Measurements from ENCODE around the gene C22orf23. TPM values are rescaled to one million over a fixed set of nuclear protein-coding genes. Genes with fewer than 3 reads are reported as not detected.
A peak's percentile ranks its signal among the peaks of the same experiment; 100 is the strongest.
"Not testable (repeated sequence)": the region's sequence is repeated elsewhere in the genome, so short reads cannot be mapped to it uniquely, and the experiment has no call there.

The C22orf23 gene
- total and polyA plus RNA-seq, 7 donors: 0.15 to 0.36 TPM; not detected in 5

DNA sequence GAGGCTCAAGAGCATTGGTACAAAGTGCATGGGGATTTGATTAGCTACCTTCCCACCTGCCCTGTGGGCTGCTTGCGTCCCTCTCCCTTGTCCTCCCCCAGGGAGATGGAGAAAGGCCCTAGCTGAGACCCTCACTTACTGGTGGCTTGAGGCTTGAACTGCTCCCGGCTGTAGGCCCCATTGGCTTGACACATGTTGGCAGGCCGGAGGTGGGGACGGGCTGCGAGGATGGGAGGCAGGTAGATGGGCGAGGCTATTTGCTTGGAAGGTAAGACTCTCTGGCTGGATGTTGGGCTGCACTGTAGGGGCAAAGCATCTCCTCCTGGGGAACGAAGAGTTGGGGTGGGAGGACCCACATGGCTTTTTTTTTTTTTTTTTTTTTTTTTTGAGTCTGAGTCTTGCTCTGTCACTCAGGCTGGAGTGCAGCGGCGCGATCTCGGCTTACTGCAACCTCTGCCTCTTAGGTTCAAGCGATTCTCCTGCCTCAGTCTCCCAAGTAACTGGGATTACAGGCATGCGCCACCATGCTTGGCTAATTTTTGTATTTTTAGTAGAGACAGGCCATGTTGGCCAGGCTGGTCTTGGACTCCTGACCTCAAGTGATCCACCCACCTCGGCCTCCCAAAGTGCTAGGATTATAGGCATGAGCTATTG, 6.1 kb downstream of the C22orf23 start:
- TF ChIP-seq POLR2AphosphoS5 (IDR thresholded peaks at IDR 0.05): peak in 1 of 4 donors; percentile 19
- WGBS, 2 donors: 91 to 93% methylated on average over 14 of the region's 14 CpGs
- H3K27ac ChIP-seq; H3K4me1 ChIP-seq; DNase-seq; H3K4me3 ChIP-seq; H3K9me3 ChIP-seq; intact Hi-C loops (cut with DNase I); H3K27me3 ChIP-seq: not testable (repeated sequence)
- peaks cover 10 to 34% (median 21%) of the 10 kb centered on the region in 4 donors for H3K36me3 ChIP-seq

DNA sequence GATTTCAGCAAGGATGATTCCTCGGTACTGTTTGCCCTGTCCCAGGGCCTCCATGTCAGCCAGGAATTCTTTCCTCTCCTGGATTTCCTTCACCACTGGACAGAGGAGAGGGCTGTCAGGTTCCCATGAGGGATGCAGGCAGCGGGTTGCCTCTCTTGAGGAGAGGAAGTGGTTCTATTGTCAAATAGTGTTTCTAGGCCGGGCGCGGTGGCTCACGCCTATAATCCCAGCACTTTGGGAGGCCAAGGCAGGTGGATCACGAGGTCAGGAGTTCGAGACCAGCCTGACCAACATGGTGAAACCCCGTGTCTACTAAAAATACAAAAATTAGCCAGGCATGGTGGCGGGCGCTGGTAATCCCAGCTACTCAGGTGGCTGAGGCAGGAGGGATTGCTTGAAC, 9.0 kb downstream of the C22orf23 start:
- WGBS, 2 donors: 92 to 93% methylated on average over 11 of the region's 11 CpGs
- intact Hi-C loops (cut with DNase I); H3K4me1 ChIP-seq; H3K9me3 ChIP-seq; DNase-seq; H3K27ac ChIP-seq; H3K4me3 ChIP-seq; H3K27me3 ChIP-seq: not testable (repeated sequence)
- H3K36me3 ChIP-seq: peaks cover 29 to 63% (median 48%) of the 10 kb centered on the region in 4 donors

DNA sequence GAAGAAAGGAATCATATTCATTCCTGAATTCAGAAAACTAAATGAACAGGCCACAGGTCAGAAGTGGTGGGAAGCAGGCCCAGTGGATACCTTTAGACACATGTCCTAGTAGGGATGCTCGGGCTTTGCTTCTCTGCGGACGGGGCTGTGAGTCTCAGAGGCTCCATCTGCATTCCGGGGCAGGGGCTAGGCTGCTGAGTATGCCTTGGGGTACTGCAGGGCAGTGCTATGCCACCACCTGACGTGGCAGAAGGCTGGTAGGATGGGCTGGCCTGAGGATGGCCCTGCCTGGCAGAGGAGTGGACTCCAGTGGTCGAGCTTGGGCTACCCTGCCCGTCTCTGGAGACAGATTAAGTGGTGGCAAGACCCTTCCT, 9.6 kb downstream of the C22orf23 start:
- DNase-seq: no peak
- H3K9me3 ChIP-seq: no peaks in the 10 kb centered on the region
- 92% methylated on average over 7 of the region's 7 CpGs for WGBS, 2 donors
- intact Hi-C loops (cut with DNase I): no loop called here
- TF ChIP-seq, protein P1, sequence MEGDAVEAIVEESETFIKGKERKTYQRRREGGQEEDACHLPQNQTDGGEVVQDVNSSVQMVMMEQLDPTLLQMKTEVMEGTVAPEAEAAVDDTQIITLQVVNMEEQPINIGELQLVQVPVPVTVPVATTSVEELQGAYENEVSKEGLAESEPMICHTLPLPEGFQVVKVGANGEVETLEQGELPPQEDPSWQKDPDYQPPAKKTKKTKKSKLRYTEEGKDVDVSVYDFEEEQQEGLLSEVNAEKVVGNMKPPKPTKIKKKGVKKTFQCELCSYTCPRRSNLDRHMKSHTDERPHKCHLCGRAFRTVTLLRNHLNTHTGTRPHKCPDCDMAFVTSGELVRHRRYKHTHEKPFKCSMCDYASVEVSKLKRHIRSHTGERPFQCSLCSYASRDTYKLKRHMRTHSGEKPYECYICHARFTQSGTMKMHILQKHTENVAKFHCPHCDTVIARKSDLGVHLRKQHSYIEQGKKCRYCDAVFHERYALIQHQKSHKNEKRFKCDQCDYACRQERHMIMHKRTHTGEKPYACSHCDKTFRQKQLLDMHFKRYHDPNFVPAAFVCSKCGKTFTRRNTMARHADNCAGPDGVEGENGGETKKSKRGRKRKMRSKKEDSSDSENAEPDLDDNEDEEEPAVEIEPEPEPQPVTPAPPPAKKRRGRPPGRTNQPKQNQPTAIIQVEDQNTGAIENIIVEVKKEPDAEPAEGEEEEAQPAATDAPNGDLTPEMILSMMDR (IDR thresholded peaks at IDR 0.05): no peak
- TF ChIP-seq EP300 (IDR thresholded peaks at IDR 0.05): no peak
- TF ChIP-seq POLR2AphosphoS5 (IDR thresholded peaks at IDR 0.05): no peak
- TF ChIP-seq POLR2A (IDR thresholded peaks at IDR 0.05): no peak
- H3K4me3 ChIP-seq: no peak overlapping the region
- no peak overlapping the region for H3K27ac ChIP-seq
- H3K27me3 ChIP-seq: no peaks in the 10 kb centered on the region
- no peaks in the 10 kb centered on the region for H3K4me1 ChIP-seq
- H3K36me3 ChIP-seq: peaks cover 35 to 69% (median 54%) of the 10 kb centered on the region in 4 donors

DNA sequence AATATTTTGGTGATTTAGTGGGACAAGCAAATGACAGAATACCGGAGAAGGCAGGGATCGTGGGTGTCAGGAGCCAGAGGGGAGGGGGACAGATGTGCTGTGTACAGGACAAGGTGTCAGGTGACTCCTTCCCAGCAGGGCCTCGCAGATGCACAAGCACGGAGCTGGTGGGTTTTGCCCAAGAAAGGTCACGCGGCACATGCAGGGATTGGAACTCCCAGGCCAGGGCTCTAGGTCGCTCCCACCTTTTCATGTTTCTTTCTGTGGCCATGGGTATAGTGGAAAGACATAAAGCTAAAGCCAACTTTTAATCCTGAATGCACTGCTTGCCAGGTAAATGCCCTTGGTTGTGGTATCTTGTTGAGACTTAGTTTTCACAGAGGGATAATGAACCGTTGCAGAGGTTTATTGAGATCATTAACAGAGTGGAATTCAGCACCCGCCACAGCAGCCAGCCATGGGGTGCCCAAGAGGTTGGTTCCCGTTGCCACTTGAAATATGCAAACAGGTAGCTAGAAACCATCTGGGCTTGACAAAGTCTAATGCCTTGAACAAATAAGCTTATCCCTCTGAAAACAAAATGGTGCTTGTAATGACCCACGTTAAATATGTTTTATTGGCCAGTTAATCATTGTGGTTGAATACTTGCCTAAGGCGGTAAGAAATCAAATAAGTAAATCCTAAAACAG, 10.1 kb downstream of the C22orf23 start:
- no peaks in the 10 kb centered on the region for H3K9me3 ChIP-seq
- no peak for DNase-seq
- intact Hi-C loops (cut with DNase I): no loop called here
- TF ChIP-seq, protein P1 (IDR thresholded peaks at IDR 0.05): no peak
- TF ChIP-seq EP300 (IDR thresholded peaks at IDR 0.05): no peak
- no peak for TF ChIP-seq POLR2A (IDR thresholded peaks at IDR 0.05)
- TF ChIP-seq POLR2AphosphoS5 (IDR thresholded peaks at IDR 0.05): no peak
- no peak overlapping the region for H3K4me3 ChIP-seq
- no peaks in the 10 kb centered on the region for H3K27me3 ChIP-seq
- no peak overlapping the region for H3K27ac ChIP-seq
- 79 to 88% methylated on average over 12 of the region's 12 CpGs for WGBS, 2 donors
- no peaks in the 10 kb centered on the region for H3K4me1 ChIP-seq
- peaks cover 38 to 73% (median 58%) of the 10 kb centered on the region in 4 donors for H3K36me3 ChIP-seq

DNA sequence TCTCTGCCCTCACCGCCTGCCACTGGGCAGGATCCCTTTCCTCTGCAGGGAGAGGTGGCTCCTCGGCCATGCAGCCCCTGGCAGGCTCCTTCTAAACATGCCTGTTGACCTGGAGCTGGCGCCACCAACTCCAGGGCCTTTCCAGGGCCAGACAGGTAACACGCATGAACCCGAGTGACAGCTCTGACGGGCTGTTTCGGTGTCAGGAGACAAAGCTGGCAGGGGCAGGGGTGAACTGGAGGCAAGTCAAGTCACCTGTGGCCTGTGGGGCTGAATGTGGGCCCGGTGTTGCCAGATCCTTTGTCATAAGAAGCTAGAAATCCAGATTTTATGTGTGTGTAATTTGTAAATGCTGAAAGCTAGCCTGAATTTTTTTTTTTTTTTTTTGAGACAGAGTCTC, 11.3 kb downstream of the C22orf23 start:
- H3K9me3 ChIP-seq: no peaks in the 10 kb centered on the region
- H3K27ac ChIP-seq: no peak overlapping the region
- DNase-seq: no peak
- H3K4me1 ChIP-seq: no peaks in the 10 kb centered on the region
- no peaks in the 10 kb centered on the region for H3K27me3 ChIP-seq
- WGBS, 2 donors: 95 to 96% methylated on average over 8 of the region's 8 CpGs
- peaks cover 48 to 83% (median 67%) of the 10 kb centered on the region in 4 donors for H3K36me3 ChIP-seq
- H3K4me3 ChIP-seq: no peak overlapping the region
- intact Hi-C loops (cut with DNase I): no loop called here
- TF ChIP-seq POLR2A (IDR thresholded peaks at IDR 0.05) (no peak), POLR2AphosphoS5 (IDR thresholded peaks at IDR 0.05) (no peak), EP300 (IDR thresholded peaks at IDR 0.05) (no peak)
- TF ChIP-seq, protein P1 (IDR thresholded peaks at IDR 0.05): no peak
